Measurements from ENCODE around the gene SEMA3F. TPM values are rescaled to one million over a fixed set of nuclear protein-coding genes. Genes with fewer than 3 reads are reported as not detected.

The SEMA3F gene
- total RNA-seq, 2 experiments from 2014 or later = 0.34 to 0.43 TPM

- Mint-ChIP-seq H3K4me1 (ENCODE audit: low read depth) (peaks cover 2% of the 10 kb centered on the region), H3K4me3 (no peak overlapping the region), H3K9me3 (no peaks in the 10 kb centered on the region), H3K27ac (no peak overlapping the region), H3K36me3 (ENCODE audit: low read depth) (no peaks in the 10 kb centered on the region), H3K27me3 (peaks cover 2% of the 10 kb centered on the region)
- TF ChIP-seq CTCF (IDR thresholded peaks at IDR 0.05) = no peak
- DNase-seq = no peak
- no peak for ATAC-seq
- ChIA-PET POLR2A (interaction anchor here (0.6 kb wide), 2 partner anchors 59 to 85 kb away, joined by 3 read pairs; no protein-coding TSS in a partner anchor), CTCF (interaction anchor here (1.3 to 3.3 kb wide), 2 partner anchors 34 to 66 kb away, joined by 3 to 10 read pairs; no protein-coding TSS in a partner anchor)
- intact Hi-C loops (cut with micrococcal nuclease) = no loop called here
Measured at GRCh38 chr3:50187750-50188149, 32.6 kb downstream of the SEMA3F start.

- DNase-seq (peak; percentile 76), ATAC-seq (peak; percentile 68)
- H3K27me3 Mint-ChIP-seq = peaks cover 11% of the 10 kb centered on the region
- POLR2A ChIA-PET = interaction anchor here (0.6 kb wide), 1 partner anchor 33 kb away, joined by 3 read pairs; no protein-coding TSS in a partner anchor
- H3K36me3 Mint-ChIP-seq (ENCODE audit: low read depth) = no peaks in the 10 kb centered on the region
- peaks cover 7% of the 10 kb centered on the region for H3K4me1 Mint-ChIP-seq (ENCODE audit: low read depth)
- peak; percentile 45 for TF ChIP-seq CTCF (IDR thresholded peaks at IDR 0.05)
- CTCF ChIA-PET = interaction anchor here (0.9 to 4.5 kb wide), 9 partner anchors 10 to 78 kb away, joined by 3 to 17 read pairs (median 5); no protein-coding TSS in a partner anchor
- H3K4me3 Mint-ChIP-seq = no peak overlapping the region
- H3K9me3 Mint-ChIP-seq = no peaks in the 10 kb centered on the region
- intact Hi-C loops (cut with micrococcal nuclease) = loop anchor here (1.0 kb wide), 1 partner anchor 68 kb away; no protein-coding TSS in a partner anchor
- H3K27ac Mint-ChIP-seq = no peak overlapping the region
Measured at GRCh38 chr3:50189274-50189673, 34.1 kb downstream of the SEMA3F start.

- Mint-ChIP-seq H3K27ac (no peak overlapping the region), H3K4me1 (ENCODE audit: low read depth) (peaks cover 11% of the 10 kb centered on the region), H3K36me3 (ENCODE audit: low read depth) (no peaks in the 10 kb centered on the region), H3K9me3 (no peaks in the 10 kb centered on the region), H3K4me3 (no peak overlapping the region), H3K27me3 (peaks cover 13% of the 10 kb centered on the region)
- DNase-seq (no peak), ATAC-seq (no peak)
- no peak for TF ChIP-seq CTCF (IDR thresholded peaks at IDR 0.05)
- ChIA-PET CTCF (interaction anchor here (0.9 to 7.0 kb wide), 11 partner anchors 11 to 77 kb away, joined by 3 to 204 read pairs (median 6); no protein-coding TSS in a partner anchor), POLR2A (interaction anchor here (0.6 kb wide), 1 partner anchor 34 kb away, joined by 3 read pairs; no protein-coding TSS in a partner anchor)
- intact Hi-C loops (cut with micrococcal nuclease) = loop anchor here (1.0 kb wide), 1 partner anchor 69 kb away; no protein-coding TSS in a partner anchor
Measured at GRCh38 chr3:50189989-50190388, 34.9 kb downstream of the SEMA3F start.

- CTCF ChIA-PET = interaction anchor here (0.7 to 7.0 kb wide), 10 partner anchors 29 to 84 kb away, joined by 3 to 204 read pairs (median 13); no protein-coding TSS in a partner anchor
- no peak for TF ChIP-seq CTCF (IDR thresholded peaks at IDR 0.05)
- H3K4me1 Mint-ChIP-seq (ENCODE audit: low read depth) = peaks cover 11% of the 10 kb centered on the region
- no peak within 1 kb of the TSS for H3K27ac Mint-ChIP-seq
- H3K9me3 Mint-ChIP-seq = no peaks in the 10 kb centered on the region
- H3K36me3 Mint-ChIP-seq (ENCODE audit: low read depth) = no peaks in the 10 kb centered on the region
- H3K27me3 Mint-ChIP-seq = peaks cover 13% of the 10 kb centered on the region
- H3K4me3 Mint-ChIP-seq = no peak within 1 kb of the TSS
- POLR2A ChIA-PET = interaction anchor here (0.9 kb wide), 1 partner anchor 36 kb away, joined by 4 read pairs; no protein-coding TSS in a partner anchor
- ATAC-seq (no peak), DNase-seq (no peak)
- intact Hi-C loops (cut with micrococcal nuclease) = no loop called here
Measured at GRCh38 chr3:50190936-50191660, 36.0 kb downstream of the SEMA3F start, which contains the start of gene GNAT1. Gene GNAT1, plus strand, starts transcription at chr3:50191610. Its CDS starts 116 bp downstream, at chr3:50191726.

Data from activated CD8-positive, alpha-beta T cell treated with anti-CD3 and anti-CD28 coated beads for 36 hours (primary cell).